Activated CD4-positive, alpha-beta memory T cell treated with anti-CD3 and anti-CD28 coated beads for 36 hours (primary cell): ENCODE data around the gene PFKFB4. TPM values are rescaled to one million over a fixed set of nuclear protein-coding genes. Genes with fewer than 3 reads are reported as not detected.
"Not testable (repeated sequence)": the region's sequence is repeated elsewhere in the genome, so short reads cannot be mapped to it uniquely, and the experiment has no call there.

Experiments used
- CTCF ChIA-PET: fragments of 350-600 bp; sonication (Branson Sonifier 250); formaldehyde crosslinking; loops from one replicate; lab custom pipeline; 2021; ENCODE audit warnings: antibody characterized with exemption, inconsistent platforms; lab: Charles Lee
- POLR2A ChIA-PET: fragments of 350-600 bp; sonication (Branson Sonifier 250); formaldehyde crosslinking; loops from one replicate; lab custom pipeline; 2021; ENCODE audit warnings: antibody characterized with exemption; lab: Charles Lee
- DNase-seq: peaks from one replicate; pipeline ENCODE4 v3.0.0-alpha.2; 2020
- H3K27ac Mint-ChIP-seq: one replicate; pipeline ENCODE4 v1.8.0; 2021; ENCODE audit warnings: mixed read lengths
- H3K27me3 Mint-ChIP-seq: one replicate; pipeline ENCODE4 v1.8.0; 2021; ENCODE audit warnings: mixed read lengths
- H3K36me3 Mint-ChIP-seq: one replicate; pipeline ENCODE4 v1.8.0; 2021; ENCODE audit warnings: mixed read lengths
- H3K4me1 Mint-ChIP-seq: one replicate; pipeline ENCODE4 v1.8.0; 2021; ENCODE audit warnings: low read depth, mixed read lengths
- H3K4me3 Mint-ChIP-seq: one replicate; pipeline ENCODE4 v1.8.0; 2021; ENCODE audit warnings: mild to moderate bottlenecking, mixed read lengths
- H3K9me3 Mint-ChIP-seq: one replicate; pipeline ENCODE4 v1.8.0; 2021; ENCODE audit warnings: mixed read lengths
- intact Hi-C: fragments of 100-400 bp; cut with micrococcal nuclease; formaldehyde crosslinking; loops from one replicate; pipeline ENCODE4 v1.15.1; 2023
- total RNA-seq, 2 experiments: library from RNA; stranded (reverse); gene quantifications; one replicate each; pipeline ENCODE4 v1.2.3, GENCODE V29; 2021

The PFKFB4 gene
- total RNA-seq, 2 experiments from 2014 or later = 19.4 to 22.4 TPM

- CTCF ChIA-PET = interaction anchor here (0.9 kb wide), 1 partner anchor 24 kb away, joined by 3 read pairs; no protein-coding TSS in a partner anchor
- POLR2A ChIA-PET = interaction anchor here (2.2 kb wide), 1 partner anchor 203 kb away, joined by 6 read pairs; no protein-coding TSS in a partner anchor
- Mint-ChIP-seq H3K4me3 (peak overlapping the region; percentile 80), H3K9me3 (no peaks in the 10 kb centered on the region), H3K36me3 (peaks cover 10% of the 10 kb centered on the region), H3K4me1 (peaks cover 47% of the 10 kb centered on the region), H3K27me3 (no peaks in the 10 kb centered on the region), H3K27ac (peak overlapping the region; percentile 42)
- no peak for DNase-seq
- intact Hi-C loops = no loop called here
Measured at GRCh38 chr3:48502728-48503168, 53.9 kb downstream of the PFKFB4 start.

DNA sequence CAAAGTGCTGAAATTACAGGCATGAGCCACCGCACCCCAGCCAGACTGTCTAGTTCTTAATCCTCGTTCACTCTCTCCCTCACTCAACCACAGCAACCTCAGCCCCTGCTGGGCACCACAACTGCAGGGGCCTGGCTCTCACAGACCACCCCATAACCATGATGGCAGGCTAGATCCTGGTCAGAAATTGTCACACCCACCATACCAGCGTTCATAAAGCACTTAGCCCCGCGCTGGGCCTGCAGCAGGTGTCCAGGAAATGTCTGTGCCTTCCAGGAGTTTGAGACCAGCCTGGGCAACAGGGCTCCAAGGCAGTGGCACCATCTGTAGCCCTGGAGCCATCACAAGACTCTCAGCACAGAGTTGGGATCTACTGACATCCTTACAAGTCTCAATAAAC is 54.5 kb downstream of the PFKFB4 start:
- Mint-ChIP-seq H3K27me3 (no peaks in the 10 kb centered on the region), H3K9me3 (no peaks in the 10 kb centered on the region), H3K36me3 (peaks cover 11% of the 10 kb centered on the region), H3K4me1 (peaks cover 41% of the 10 kb centered on the region), H3K27ac (no peak overlapping the region), H3K4me3 (peak overlapping the region; percentile 80)
- intact Hi-C loops = no loop called here
- ChIA-PET CTCF (interaction anchor here (1.1 to 1.2 kb wide), 2 partner anchors 13 to 66 kb away, joined by 3 to 4 read pairs; no protein-coding TSS in a partner anchor), POLR2A (no interaction called here)
- no peak for DNase-seq

GRCh38 chr3:48501196-48501595 is 55.4 kb downstream of the PFKFB4 start:
- no peak overlapping the region for H3K27ac Mint-ChIP-seq

DNA sequence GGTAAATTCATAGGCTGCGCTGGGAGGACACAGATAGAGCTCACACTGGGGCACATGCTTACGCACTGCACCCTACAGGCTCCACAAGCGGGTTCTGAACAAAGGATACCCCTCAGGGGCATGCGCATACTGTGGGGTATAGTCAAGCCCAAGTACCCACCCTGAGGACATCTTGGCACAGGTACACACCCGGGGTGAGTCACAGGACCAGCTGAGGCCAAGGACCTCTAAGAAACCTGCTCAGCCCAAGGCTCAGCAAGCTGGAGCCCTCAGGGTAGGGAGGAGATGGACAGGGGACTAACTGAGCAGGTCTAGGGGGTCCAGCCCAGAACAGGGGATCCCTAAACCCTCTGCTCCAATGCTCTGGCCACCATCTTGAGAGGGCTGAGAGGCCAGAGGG is 55.9 kb downstream of the PFKFB4 start:
- Mint-ChIP-seq H3K36me3 (peaks cover 11% of the 10 kb centered on the region), H3K27ac (no peak overlapping the region)

More at GRCh38 chr3:48501196-48501595, 55.4 kb downstream of the PFKFB4 start:
- intact Hi-C loops = no loop called here
- POLR2A ChIA-PET = interaction anchor here (1.1 kb wide), 1 partner anchor 28 kb away, joined by 4 read pairs; no protein-coding TSS in a partner anchor
- CTCF ChIA-PET = interaction anchor here (1.1 to 1.2 kb wide), 2 partner anchors 13 to 65 kb away, joined by 3 to 4 read pairs; no protein-coding TSS in a partner anchor
- Mint-ChIP-seq H3K9me3 (no peaks in the 10 kb centered on the region), H3K36me3 (peaks cover 11% of the 10 kb centered on the region), H3K4me3 (no peak overlapping the region), H3K4me1 (peaks cover 33% of the 10 kb centered on the region), H3K27me3 (no peaks in the 10 kb centered on the region)
- DNase-seq = no peak

DNA sequence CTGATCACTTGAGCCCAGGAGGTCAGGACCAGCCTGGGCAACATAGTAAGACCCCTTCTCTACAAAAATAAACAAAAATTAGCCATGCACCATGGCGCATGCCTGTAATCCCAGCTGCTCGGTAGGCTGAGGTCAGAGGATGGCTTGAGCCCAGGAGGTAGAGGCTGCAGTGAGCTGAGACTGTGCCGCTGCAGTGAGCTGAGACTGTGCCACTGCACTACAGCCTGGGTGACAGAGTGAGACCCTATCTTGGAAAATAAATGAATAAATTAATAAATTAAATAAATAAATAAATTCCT is 63.5 kb downstream of the PFKFB4 start:
- DNase-seq = no peak
- Mint-ChIP-seq H3K27me3 (no peaks in the 10 kb centered on the region), H3K9me3 (no peaks in the 10 kb centered on the region), H3K4me1 (no peaks in the 10 kb centered on the region), H3K27ac (no peak overlapping the region), H3K4me3 (no peak overlapping the region), H3K36me3 (peaks cover 7% of the 10 kb centered on the region)
- intact Hi-C loops = no loop called here
- ChIA-PET CTCF (no interaction called here), POLR2A (no interaction called here)

More for the DNA sequence above, 55.9 kb downstream of the PFKFB4 start:
- ChIA-PET POLR2A (interaction anchor here (1.1 kb wide), 1 partner anchor 28 kb away, joined by 4 read pairs; no protein-coding TSS in a partner anchor), CTCF (no interaction called here)
- H3K4me3 Mint-ChIP-seq = no peak overlapping the region
- intact Hi-C loops = no loop called here
- DNase-seq = no peak
- H3K4me1 Mint-ChIP-seq = peaks cover 29% of the 10 kb centered on the region
- no peaks in the 10 kb centered on the region for H3K9me3 Mint-ChIP-seq
- H3K27me3 Mint-ChIP-seq = no peaks in the 10 kb centered on the region

GRCh38 chr3:48492461-48493202 is 64.0 kb downstream of the PFKFB4 start:
- CTCF ChIA-PET = no interaction called here

GRCh38 chr3:48486952-48487351 is 69.7 kb downstream of the PFKFB4 start:
- H3K4me1 Mint-ChIP-seq = no peaks in the 10 kb centered on the region
- CTCF ChIA-PET = no interaction called here

More at GRCh38 chr3:48492461-48493202, 64.0 kb downstream of the PFKFB4 start:
- intact Hi-C loops = no loop called here
- no peak for DNase-seq
- POLR2A ChIA-PET = no interaction called here
- H3K9me3 Mint-ChIP-seq = no peaks in the 10 kb centered on the region
- H3K4me3 Mint-ChIP-seq = no peak overlapping the region
- no peaks in the 10 kb centered on the region for H3K4me1 Mint-ChIP-seq
- H3K27ac Mint-ChIP-seq = no peak overlapping the region
- no peaks in the 10 kb centered on the region for H3K27me3 Mint-ChIP-seq
- H3K36me3 Mint-ChIP-seq = peaks cover 5% of the 10 kb centered on the region

DNA sequence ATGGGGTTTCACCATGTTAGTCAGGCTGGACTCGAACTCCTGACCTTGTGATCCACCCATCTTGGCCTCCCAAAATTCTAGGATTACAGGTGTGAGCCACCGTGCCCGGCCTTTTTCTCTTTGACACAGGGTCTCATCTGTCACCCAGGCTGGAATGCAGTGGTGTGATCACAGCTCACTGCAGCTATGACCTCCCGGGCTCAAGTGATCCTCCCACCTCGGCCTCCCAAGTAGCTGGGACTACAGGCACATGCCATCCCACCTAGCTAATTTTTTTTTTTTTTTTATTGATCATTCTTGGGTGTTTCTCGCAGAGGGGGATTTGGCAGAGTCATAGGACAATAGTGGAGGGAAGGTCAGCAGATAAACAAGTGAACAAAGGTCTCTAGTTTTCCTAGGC is 73.8 kb downstream of the PFKFB4 start:
- peaks cover 21% of the 10 kb centered on the region for H3K4me1 Mint-ChIP-seq
- DNase-seq, H3K9me3 Mint-ChIP-seq, intact Hi-C loops, CTCF ChIA-PET, H3K27ac Mint-ChIP-seq, POLR2A ChIA-PET, H3K4me3 Mint-ChIP-seq, H3K27me3 Mint-ChIP-seq, H3K36me3 Mint-ChIP-seq: not testable (repeated sequence)

More at GRCh38 chr3:48486952-48487351, 69.7 kb downstream of the PFKFB4 start:
- no peak overlapping the region for H3K4me3 Mint-ChIP-seq
- peaks cover 2% of the 10 kb centered on the region for H3K36me3 Mint-ChIP-seq
- no peaks in the 10 kb centered on the region for H3K9me3 Mint-ChIP-seq
- DNase-seq = no peak
- H3K27ac Mint-ChIP-seq = no peak overlapping the region
- POLR2A ChIA-PET = no interaction called here
- intact Hi-C loops = no loop called here
- no peaks in the 10 kb centered on the region for H3K27me3 Mint-ChIP-seq

GRCh38 chr3:48480891-48481290 is 75.7 kb downstream of the PFKFB4 start:
- H3K27ac Mint-ChIP-seq, intact Hi-C loops, H3K9me3 Mint-ChIP-seq, H3K27me3 Mint-ChIP-seq, H3K36me3 Mint-ChIP-seq, DNase-seq, H3K4me3 Mint-ChIP-seq, CTCF ChIA-PET, POLR2A ChIA-PET: not testable (repeated sequence)
- peaks cover 30% of the 10 kb centered on the region for H3K4me1 Mint-ChIP-seq

DNA sequence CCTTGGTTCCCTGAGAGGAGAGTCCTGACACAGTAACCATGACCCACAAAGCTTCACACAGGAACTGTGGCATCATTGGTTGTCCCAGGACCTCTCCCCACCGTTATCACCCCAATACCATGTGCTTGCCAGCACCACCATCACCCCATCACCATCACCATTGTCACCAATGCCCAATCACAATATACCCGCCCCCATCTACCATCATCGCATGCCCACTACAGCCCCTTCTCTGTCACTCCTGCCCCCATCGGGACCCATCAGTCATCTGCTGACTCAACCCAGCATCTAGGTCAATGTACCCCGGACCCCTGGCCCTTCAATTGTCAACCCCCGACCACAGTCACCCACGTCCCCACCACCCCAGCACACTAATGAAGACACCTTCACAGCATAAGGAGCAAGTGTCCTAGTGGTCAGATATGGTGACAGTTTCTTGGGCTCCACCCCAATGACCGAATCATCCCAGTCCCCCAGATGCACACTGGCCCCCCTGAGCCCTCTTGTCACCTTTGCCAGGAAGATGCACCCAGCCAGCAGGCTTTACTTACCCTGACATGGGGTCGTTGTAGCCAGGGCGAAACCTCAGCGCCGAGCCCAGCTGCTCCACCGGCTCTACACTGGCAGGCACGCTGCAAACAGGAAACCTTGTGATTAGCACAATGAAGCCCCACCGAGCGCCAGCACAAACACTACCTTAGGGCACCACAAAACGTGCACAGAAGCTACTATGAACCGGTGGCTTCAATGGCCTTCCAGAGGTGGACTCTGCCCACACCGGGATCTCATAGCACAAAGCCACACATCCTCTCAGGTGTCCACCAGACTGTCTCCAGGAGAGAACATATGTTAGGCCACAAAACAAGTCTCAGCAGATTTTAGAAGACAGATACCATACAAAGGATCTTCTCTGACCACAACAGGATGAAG is 77.7 kb downstream of the PFKFB4 start:
- no peaks in the 10 kb centered on the region for H3K27me3 Mint-ChIP-seq
- peak overlapping the region; percentile 95 for H3K27ac Mint-ChIP-seq
- peaks cover 2% of the 10 kb centered on the region for H3K36me3 Mint-ChIP-seq

DNA sequence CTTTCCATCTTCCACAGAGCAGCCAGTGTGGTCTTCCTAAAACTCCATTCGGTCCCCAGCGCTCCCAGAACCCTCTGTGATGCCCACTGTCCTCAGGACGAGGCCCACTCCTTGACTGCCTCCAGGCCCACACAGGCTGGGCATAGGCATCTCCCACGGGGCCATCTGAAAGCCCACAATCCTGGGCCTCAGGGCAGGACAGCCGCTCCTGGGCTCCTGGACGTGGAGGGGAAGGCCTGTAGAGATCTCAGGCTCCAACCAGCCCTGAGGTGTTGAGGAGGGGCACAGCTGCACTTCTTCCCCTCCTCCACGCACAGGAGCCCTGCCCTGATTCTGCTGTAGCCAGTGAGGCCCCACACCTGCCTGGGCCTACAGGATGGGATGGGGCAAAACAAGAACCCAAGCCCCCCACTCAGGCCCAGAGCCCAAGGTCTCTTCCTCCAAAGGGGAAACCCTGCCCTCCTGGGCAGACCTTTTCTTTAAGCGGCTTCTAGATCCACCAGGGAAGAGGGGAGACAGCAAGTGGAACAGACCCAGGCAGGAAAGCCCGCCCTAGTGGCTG is 78.6 kb downstream of the PFKFB4 start:
- peak overlapping the region; percentile 95 for H3K27ac Mint-ChIP-seq
- H3K27me3 Mint-ChIP-seq = no peaks in the 10 kb centered on the region
- no peak for DNase-seq
- CTCF ChIA-PET = interaction anchor here (2.7 kb wide), 1 partner anchor 42 kb away, joined by 6 read pairs; no protein-coding TSS in a partner anchor
- POLR2A ChIA-PET = interaction anchor here (1.7 kb wide), 1 partner anchor 26 kb away, joined by 5 read pairs; the partner anchor contains the start of gene SHISA5
- H3K4me3 Mint-ChIP-seq = peak overlapping the region; percentile 76
- peaks cover 2% of the 10 kb centered on the region for H3K36me3 Mint-ChIP-seq
- H3K4me1 Mint-ChIP-seq = peaks cover 47% of the 10 kb centered on the region
- intact Hi-C loops = no loop called here
- no peaks in the 10 kb centered on the region for H3K9me3 Mint-ChIP-seq

More for the DNA sequence above, 77.7 kb downstream of the PFKFB4 start:
- Mint-ChIP-seq H3K4me1 (peaks cover 39% of the 10 kb centered on the region), H3K9me3 (no peaks in the 10 kb centered on the region), H3K4me3 (peak overlapping the region; percentile 76)
- peak; percentile 70 for DNase-seq
- ChIA-PET CTCF (interaction anchor here (1.1 to 2.7 kb wide), 2 partner anchors 24 to 43 kb away, joined by 3 to 6 read pairs; no protein-coding TSS in a partner anchor), POLR2A (interaction anchor here (1.2 to 1.7 kb wide), 3 partner anchors 11 to 25 kb away, joined by 3 to 6 read pairs (median 5); partner anchors contain the start of gene SHISA5)
- intact Hi-C loops = no loop called here
